HCT116 (cell line): ENCODE data around the gene SIPA1L3. TPM values are rescaled to one million over a fixed set of nuclear protein-coding genes. Genes with fewer than 3 reads are reported as not detected.
A peak's percentile ranks its signal among the peaks of the same experiment; 100 is the strongest.

Source experiments
- CEBPB ChIP-seq: IDR thresholded peaks from 2 replicates; pipeline ENCODE4 v1.6.1; 2012; ENCODE audit warnings: low read depth
- CTCF ChIP-seq, 3 experiments: fragments of 200-600 bp in 1 of 3; sonication (generic) in 1 of 3; IDR thresholded peaks in 2 of 3; conservative IDR thresholded peaks in 1 of 3; 2 replicates each; pipeline ENCODE4 v1.5.1; 2012 to 2017; ENCODE audit warnings: low read depth in 2 of 3, low read length in 2 of 3, antibody characterized with exemption in 1 of 3, borderline replicate concordance in 1 of 3, control low read depth in 1 of 3, mild to moderate bottlenecking in 1 of 3, mixed read lengths in 1 of 3, mixed run types in 1 of 3, moderate library complexity in 1 of 3; ENCODE audit not compliant: insufficient read depth in 1 of 3
- EZH2phosphoT487 ChIP-seq: fragments of 200-600 bp; IDR thresholded peaks from 2 replicates; pipeline ENCODE4 v1.6.1; 2018; ENCODE audit warnings: antibody characterized with exemption, borderline replicate concordance
- FOSL1 ChIP-seq: IDR thresholded peaks from 2 replicates; pipeline ENCODE4 v1.6.1; 2012; ENCODE audit warnings: low read depth
- JUND ChIP-seq: IDR thresholded peaks from 2 replicates; pipeline ENCODE4 v1.6.1; 2012
- MAX ChIP-seq: IDR thresholded peaks from 2 replicates; pipeline ENCODE4 v1.6.1; 2012
- POLR2A ChIP-seq: IDR thresholded peaks from 2 replicates; pipeline ENCODE4 v1.7.0; 2011; ENCODE audit warnings: borderline replicate concordance; ENCODE audit not compliant: insufficient read depth, insufficient read length; ENCODE audit errors: extremely low read depth
- SIN3A ChIP-seq: IDR thresholded peaks from 2 replicates; pipeline ENCODE4 v1.6.1; 2012; ENCODE audit warnings: low read depth
- SP1 ChIP-seq: IDR thresholded peaks from 2 replicates; pipeline ENCODE4 v1.6.1; 2012; ENCODE audit warnings: low read depth
- SRF ChIP-seq: IDR thresholded peaks from 2 replicates; pipeline ENCODE4 v1.6.1; 2012; ENCODE audit warnings: low read depth
- ZBTB33 ChIP-seq: IDR thresholded peaks from 2 replicates; pipeline ENCODE4 v1.6.1; 2011; ENCODE audit warnings: mild to moderate bottlenecking, low read length, moderate library complexity; ENCODE audit not compliant: insufficient replicate concordance; ENCODE audit errors: extremely low read depth
- total RNA-seq: library from RNA; stranded (reverse); gene quantifications from one replicate; pipeline ENCODE4 v1.2.1, GENCODE V29; 2021; ENCODE audit not compliant: unreplicated experiment

SIPA1L3 gene
- total RNA-seq, 1 experiment from 2014 or later: 41.8 TPM

GRCh38 chr19:38004521-38005223 is 97.7 kb downstream of the SIPA1L3 start (continued):
- TF ChIP-seq ZBTB33 (no peak), CTCF (IDR thresholded peaks at IDR 0.05 in 2 of 3, conservative IDR thresholded peaks at IDR 0.05 in 1 of 3; ENCODE audit: borderline replicate concordance in 1 of 3, insufficient read depth in 1 of 3, low read depth in 2 of 3, low read length in 2 of 3) (no peak), JUND (no peak), MAX (peak; percentile 42; the same call in 1 of the 2 replicates), SRF (no peak), SP1 (peak; percentile 91), CEBPB (peak; percentile 64; the same call in 1 of the 2 replicates), EZH2phosphoT487 (no peak), POLR2A (peak; percentile 77), SIN3A (no peak), FOSL1 (no peak)
